Mammary epithelial cell (primary cell): ENCODE results near the gene ACER3.
"Not testable (repeated sequence)": the region's sequence is repeated elsewhere in the genome, so short reads cannot be mapped to it uniquely, and the experiment has no call there.

Experiments used
- EZH2 ChIP-seq: IDR thresholded peaks from 2 replicates; pipeline ENCODE4 v1.6.1; 2012; ENCODE audit warnings: low read length, inconsistent platforms, borderline replicate concordance
- TF ChIP-seq, protein P1 (sequence below), 2 donors: IDR thresholded peaks in 1 of 2; conservative IDR thresholded peaks in 1 of 2; 2 replicates each; pipeline ENCODE4 v1.5.1; 2011 to 2012; ENCODE audit warnings: inconsistent platforms in 2 of 2, low read length in 2 of 2, mild to moderate bottlenecking in 2 of 2, control low read depth in 1 of 2, low read depth in 1 of 2; ENCODE audit not compliant: insufficient read depth in 1 of 2; ENCODE audit errors: extremely low read depth in 1 of 2

DNA sequence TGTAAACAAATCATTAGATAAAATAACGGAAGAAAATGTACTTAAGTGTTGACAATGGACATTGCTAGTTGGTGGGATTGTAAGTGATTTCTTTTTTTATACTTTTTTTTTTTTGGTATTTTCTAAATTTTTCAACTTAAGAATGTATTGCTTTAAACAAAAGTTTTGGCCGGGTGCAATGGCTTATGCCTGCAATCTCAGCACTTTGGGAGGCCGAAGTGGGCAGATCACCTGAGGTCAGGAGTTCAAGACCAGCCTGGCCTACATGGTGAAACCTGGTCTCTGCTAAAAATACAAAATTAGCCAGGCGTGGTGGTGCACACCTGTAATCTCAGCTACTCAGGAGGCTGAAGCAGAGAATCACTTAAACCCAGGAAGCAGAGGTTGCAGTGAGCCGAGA is 5.0 kb upstream of the ACER3 start:
- TF ChIP-seq, protein P1, sequence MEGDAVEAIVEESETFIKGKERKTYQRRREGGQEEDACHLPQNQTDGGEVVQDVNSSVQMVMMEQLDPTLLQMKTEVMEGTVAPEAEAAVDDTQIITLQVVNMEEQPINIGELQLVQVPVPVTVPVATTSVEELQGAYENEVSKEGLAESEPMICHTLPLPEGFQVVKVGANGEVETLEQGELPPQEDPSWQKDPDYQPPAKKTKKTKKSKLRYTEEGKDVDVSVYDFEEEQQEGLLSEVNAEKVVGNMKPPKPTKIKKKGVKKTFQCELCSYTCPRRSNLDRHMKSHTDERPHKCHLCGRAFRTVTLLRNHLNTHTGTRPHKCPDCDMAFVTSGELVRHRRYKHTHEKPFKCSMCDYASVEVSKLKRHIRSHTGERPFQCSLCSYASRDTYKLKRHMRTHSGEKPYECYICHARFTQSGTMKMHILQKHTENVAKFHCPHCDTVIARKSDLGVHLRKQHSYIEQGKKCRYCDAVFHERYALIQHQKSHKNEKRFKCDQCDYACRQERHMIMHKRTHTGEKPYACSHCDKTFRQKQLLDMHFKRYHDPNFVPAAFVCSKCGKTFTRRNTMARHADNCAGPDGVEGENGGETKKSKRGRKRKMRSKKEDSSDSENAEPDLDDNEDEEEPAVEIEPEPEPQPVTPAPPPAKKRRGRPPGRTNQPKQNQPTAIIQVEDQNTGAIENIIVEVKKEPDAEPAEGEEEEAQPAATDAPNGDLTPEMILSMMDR (conservative IDR thresholded peaks at IDR 0.05 in 1 of 2, IDR thresholded peaks at IDR 0.05 in 1 of 2; ENCODE audit: extremely low read depth in 1 of 2, insufficient read depth in 1 of 2, low read depth in 1 of 2, low read length in 2 of 2) = not testable (repeated sequence)
- TF ChIP-seq EZH2 = not testable (repeated sequence)
